IMR-90 (cell line): ENCODE measurements around the gene TMEM95.
"Not testable (repeated sequence)": the region's sequence is repeated elsewhere in the genome, so short reads cannot be mapped to it uniquely, and the experiment has no call there.

ENCODE experiments used
- BHLHE40 ChIP-seq: fragments of 150-350 bp; IDR thresholded peaks from 2 replicates; pipeline ENCODE4 v1.6.1; 2016; ENCODE audit warnings: mild to moderate bottlenecking, low read depth, low read length
- CEBPB ChIP-seq: IDR thresholded peaks from 2 replicates; pipeline ENCODE4 v1.6.1; 2012; ENCODE audit warnings: low read depth, low read length, improper control_type of control experiment
- FOS ChIP-seq: fragments of 150-350 bp; IDR thresholded peaks from 2 replicates; pipeline ENCODE4 v1.6.1; 2016; ENCODE audit warnings: low read depth, low read length
- POLR2A ChIP-seq: IDR thresholded peaks from 2 replicates; pipeline ENCODE4 v1.6.1; 2012; ENCODE audit warnings: mild to moderate bottlenecking, low read depth, low read length
- RAD21 ChIP-seq: IDR thresholded peaks from 2 replicates; pipeline ENCODE4 v1.6.1; 2012; ENCODE audit warnings: low read length, improper control_type of control experiment
- SMC3 ChIP-seq: fragments of 150-350 bp; IDR thresholded peaks from 2 replicates; pipeline ENCODE4 v1.6.1; 2016; ENCODE audit warnings: low read depth, mild to moderate bottlenecking, antibody characterized with exemption, low read length, moderate library complexity
- TF ChIP-seq, protein P1 (sequence below): conservative IDR thresholded peaks from 2 replicates; pipeline ENCODE4 v1.5.1; 2012; ENCODE audit warnings: mild to moderate bottlenecking, low read depth, low read length, improper control_type of control experiment
- TF ChIP-seq, protein P2 (sequence below): fragments of 150-350 bp; IDR thresholded peaks from 2 replicates; pipeline ENCODE4 v1.6.1; 2016; ENCODE audit warnings: low read depth, mild to moderate bottlenecking, low read length, moderate library complexity, borderline replicate concordance

DNA sequence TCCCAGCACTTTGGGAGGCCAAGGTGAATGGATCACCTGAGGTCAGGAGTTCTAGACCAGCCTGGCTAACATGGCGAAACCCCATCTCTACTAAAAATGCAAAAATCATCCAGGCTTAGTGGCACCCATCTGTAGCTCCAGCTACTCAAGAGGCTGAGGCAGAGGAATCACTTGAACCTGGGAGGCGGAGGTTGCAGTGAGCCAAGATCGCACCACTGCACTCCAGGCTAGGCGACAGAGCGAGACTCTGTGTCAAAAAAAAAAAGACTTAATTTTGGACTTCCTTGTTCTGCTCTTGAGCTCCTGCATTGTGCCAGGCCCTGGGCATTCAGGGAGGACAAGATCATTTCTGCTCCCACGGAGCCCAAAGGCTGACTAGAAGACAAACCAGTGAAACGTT, 17.4 kb upstream of the TMEM95 start:
- TF ChIP-seq, protein P1, sequence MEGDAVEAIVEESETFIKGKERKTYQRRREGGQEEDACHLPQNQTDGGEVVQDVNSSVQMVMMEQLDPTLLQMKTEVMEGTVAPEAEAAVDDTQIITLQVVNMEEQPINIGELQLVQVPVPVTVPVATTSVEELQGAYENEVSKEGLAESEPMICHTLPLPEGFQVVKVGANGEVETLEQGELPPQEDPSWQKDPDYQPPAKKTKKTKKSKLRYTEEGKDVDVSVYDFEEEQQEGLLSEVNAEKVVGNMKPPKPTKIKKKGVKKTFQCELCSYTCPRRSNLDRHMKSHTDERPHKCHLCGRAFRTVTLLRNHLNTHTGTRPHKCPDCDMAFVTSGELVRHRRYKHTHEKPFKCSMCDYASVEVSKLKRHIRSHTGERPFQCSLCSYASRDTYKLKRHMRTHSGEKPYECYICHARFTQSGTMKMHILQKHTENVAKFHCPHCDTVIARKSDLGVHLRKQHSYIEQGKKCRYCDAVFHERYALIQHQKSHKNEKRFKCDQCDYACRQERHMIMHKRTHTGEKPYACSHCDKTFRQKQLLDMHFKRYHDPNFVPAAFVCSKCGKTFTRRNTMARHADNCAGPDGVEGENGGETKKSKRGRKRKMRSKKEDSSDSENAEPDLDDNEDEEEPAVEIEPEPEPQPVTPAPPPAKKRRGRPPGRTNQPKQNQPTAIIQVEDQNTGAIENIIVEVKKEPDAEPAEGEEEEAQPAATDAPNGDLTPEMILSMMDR = not testable (repeated sequence)
- TF ChIP-seq FOS, POLR2A, CEBPB, RAD21, SMC3, BHLHE40: not testable (repeated sequence)
- TF ChIP-seq, protein P2, sequence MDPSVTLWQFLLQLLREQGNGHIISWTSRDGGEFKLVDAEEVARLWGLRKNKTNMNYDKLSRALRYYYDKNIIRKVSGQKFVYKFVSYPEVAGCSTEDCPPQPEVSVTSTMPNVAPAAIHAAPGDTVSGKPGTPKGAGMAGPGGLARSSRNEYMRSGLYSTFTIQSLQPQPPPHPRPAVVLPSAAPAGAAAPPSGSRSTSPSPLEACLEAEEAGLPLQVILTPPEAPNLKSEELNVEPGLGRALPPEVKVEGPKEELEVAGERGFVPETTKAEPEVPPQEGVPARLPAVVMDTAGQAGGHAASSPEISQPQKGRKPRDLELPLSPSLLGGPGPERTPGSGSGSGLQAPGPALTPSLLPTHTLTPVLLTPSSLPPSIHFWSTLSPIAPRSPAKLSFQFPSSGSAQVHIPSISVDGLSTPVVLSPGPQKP = not testable (repeated sequence)
